MM.1S (cell line): ENCODE results near the gene PLAC1.

Experiments
- DNase-seq: peaks from one replicate; pipeline ENCODE4 v3.0.0-alpha.2; 2015
- H2AFZ ChIP-seq: fragments of 300-600 bp; sonication (generic); 2 replicates; pipeline ENCODE4 v1.6.0; 2016; ENCODE audit warnings: antibody characterized with exemption, low read length
- H3F3A ChIP-seq: fragments of 300-600 bp; sonication (generic); 2 replicates; pipeline ENCODE4 v1.6.1; 2016; ENCODE audit warnings: mild to moderate bottlenecking, antibody characterized with exemption, low read length, moderate library complexity, mixed read lengths; ENCODE audit not compliant: insufficient read depth
- H3K27ac ChIP-seq: fragments of 300-600 bp; sonication (generic); 2 replicates; pipeline ENCODE4 v1.5.1; 2016; ENCODE audit warnings: mild to moderate bottlenecking, low read length
- H3K27me3 ChIP-seq: fragments of 300-600 bp; sonication (generic); replicated peaks from 2 replicates; pipeline ENCODE4 v1.6.0; 2016; ENCODE audit warnings: low read length; ENCODE audit not compliant: insufficient read depth
- H3K36me3 ChIP-seq: fragments of 300-600 bp; sonication (generic); replicated peaks from 2 replicates; pipeline ENCODE4 v1.6.1; 2016; ENCODE audit warnings: mild to moderate bottlenecking, low read length, mixed read lengths; ENCODE audit not compliant: insufficient read depth
- H3K4me1 ChIP-seq: fragments of 300-600 bp; sonication (generic); 2 replicates; pipeline ENCODE4 v1.6.1; 2016; ENCODE audit warnings: low read length, mixed read lengths
- H3K4me2 ChIP-seq: fragments of 300-600 bp; sonication (generic); 2 replicates; pipeline ENCODE4 v1.6.0; 2016; ENCODE audit warnings: low read depth, low read length
- H3K4me3 ChIP-seq: fragments of 300-600 bp; sonication (generic); 2 replicates; pipeline ENCODE4 v1.5.1; 2016; ENCODE audit warnings: low read length, mixed read lengths
- H3K79me2 ChIP-seq: fragments of 300-600 bp; sonication (generic); 2 replicates; pipeline ENCODE4 v1.6.1; 2016; ENCODE audit warnings: mixed run types, low read length, mixed read lengths
- H3K9ac ChIP-seq: fragments of 300-600 bp; sonication (generic); 2 replicates; pipeline ENCODE4 v1.6.1; 2016; ENCODE audit warnings: low read length, mixed read lengths
- H3K9me2 ChIP-seq: fragments of 300-600 bp; sonication (generic); replicated peaks from 2 replicates; pipeline ENCODE4 v1.6.1; 2016; ENCODE audit warnings: mild to moderate bottlenecking, low read length, mixed read lengths; ENCODE audit not compliant: insufficient read depth
- H3K9me3 ChIP-seq: fragments of 300-600 bp; sonication (generic); replicated peaks from 2 replicates; pipeline ENCODE4 v1.6.1; 2016; ENCODE audit warnings: mild to moderate bottlenecking, low read length, mixed read lengths; ENCODE audit not compliant: insufficient read depth
- H4K20me1 ChIP-seq: fragments of 300-600 bp; sonication (generic); 2 replicates; pipeline ENCODE4 v1.6.1; 2016; ENCODE audit warnings: mild to moderate bottlenecking, low read length, moderate library complexity, mixed read lengths; ENCODE audit not compliant: insufficient read depth
- EZH2 ChIP-seq: fragments of 300-600 bp; sonication (generic); optimal IDR thresholded peaks from 2 replicates; pipeline ENCODE3; 2017; ENCODE audit warnings: low read depth, mild to moderate bottlenecking, antibody characterized with exemption, low read length, mixed read lengths
- EZH2phosphoT487 ChIP-seq: fragments of 300-600 bp; sonication (generic); IDR thresholded peaks from 2 replicates; pipeline ENCODE4 v1.6.1; 2018; ENCODE audit warnings: antibody characterized with exemption, low read length
- TF ChIP-seq, protein P1 (sequence below): fragments of 300-600 bp; sonication (generic); IDR thresholded peaks from 2 replicates; pipeline ENCODE4 v1.5.1; 2016; ENCODE audit warnings: antibody characterized with exemption, low read length, mixed read lengths

Gene PLAC1

DNA sequence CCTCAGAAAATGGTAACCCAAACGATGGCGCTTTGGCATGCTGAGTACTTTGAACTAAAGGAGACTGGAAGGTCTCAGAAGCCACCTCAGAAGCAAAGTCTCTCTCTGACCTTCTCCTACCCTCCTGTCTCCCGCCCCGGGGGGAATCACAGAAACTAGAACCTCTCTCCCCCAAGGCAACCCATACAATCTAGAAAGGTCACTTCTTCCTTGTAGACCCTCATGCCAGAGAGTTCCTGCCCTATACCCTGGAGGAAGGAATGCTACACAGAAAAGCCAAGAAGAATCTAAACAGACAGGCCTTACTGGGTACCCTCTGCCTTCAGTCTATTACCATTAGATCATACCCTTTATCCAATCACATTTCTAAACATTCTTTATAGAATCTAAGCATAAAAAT is 8.5 kb downstream of the PLAC1 start:
- Histone ChIP-seq H3K36me3 (no peaks in the 10 kb centered on the region), H3K9me3 (no peaks in the 10 kb centered on the region), H3F3A (no peaks in the 10 kb centered on the region), H4K20me1 (no peaks in the 10 kb centered on the region), H3K9me2 (no peaks in the 10 kb centered on the region), H3K9ac (no peak overlapping the region), H3K4me3 (no peak overlapping the region), H3K27me3 (no peaks in the 10 kb centered on the region), H3K79me2 (no peaks in the 10 kb centered on the region), H2AFZ (no peak overlapping the region), H3K4me1 (no peaks in the 10 kb centered on the region), H3K4me2 (no peak overlapping the region), H3K27ac (no peak overlapping the region)
- TF ChIP-seq EZH2 (no peak), EZH2phosphoT487 (no peak)
- TF ChIP-seq, protein P1, sequence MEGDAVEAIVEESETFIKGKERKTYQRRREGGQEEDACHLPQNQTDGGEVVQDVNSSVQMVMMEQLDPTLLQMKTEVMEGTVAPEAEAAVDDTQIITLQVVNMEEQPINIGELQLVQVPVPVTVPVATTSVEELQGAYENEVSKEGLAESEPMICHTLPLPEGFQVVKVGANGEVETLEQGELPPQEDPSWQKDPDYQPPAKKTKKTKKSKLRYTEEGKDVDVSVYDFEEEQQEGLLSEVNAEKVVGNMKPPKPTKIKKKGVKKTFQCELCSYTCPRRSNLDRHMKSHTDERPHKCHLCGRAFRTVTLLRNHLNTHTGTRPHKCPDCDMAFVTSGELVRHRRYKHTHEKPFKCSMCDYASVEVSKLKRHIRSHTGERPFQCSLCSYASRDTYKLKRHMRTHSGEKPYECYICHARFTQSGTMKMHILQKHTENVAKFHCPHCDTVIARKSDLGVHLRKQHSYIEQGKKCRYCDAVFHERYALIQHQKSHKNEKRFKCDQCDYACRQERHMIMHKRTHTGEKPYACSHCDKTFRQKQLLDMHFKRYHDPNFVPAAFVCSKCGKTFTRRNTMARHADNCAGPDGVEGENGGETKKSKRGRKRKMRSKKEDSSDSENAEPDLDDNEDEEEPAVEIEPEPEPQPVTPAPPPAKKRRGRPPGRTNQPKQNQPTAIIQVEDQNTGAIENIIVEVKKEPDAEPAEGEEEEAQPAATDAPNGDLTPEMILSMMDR = no peak
- no peak for DNase-seq

DNA sequence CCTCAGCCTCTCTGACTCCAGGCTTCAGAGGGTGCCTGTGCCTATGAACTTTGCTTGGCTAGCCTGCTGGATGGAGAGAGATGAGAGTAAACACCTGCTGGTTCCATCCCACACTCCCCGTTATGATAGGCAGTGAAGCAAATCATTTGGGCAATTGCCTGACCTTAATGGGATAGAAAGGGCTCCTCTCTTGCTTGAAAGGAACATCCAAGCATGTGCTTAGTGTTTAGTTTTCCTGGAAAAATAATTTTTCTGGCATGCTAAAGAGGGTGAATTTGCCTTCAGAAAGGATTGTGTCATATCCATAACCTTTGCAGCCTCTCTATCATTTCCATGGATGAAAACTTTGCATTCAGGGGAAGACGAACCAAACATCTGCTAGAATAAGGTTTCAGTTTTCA is 10.8 kb downstream of the PLAC1 start:
- Histone ChIP-seq H4K20me1 (no peaks in the 10 kb centered on the region), H3K4me2 (no peak overlapping the region), H3K9ac (no peak overlapping the region), H2AFZ (no peak overlapping the region), H3K27me3 (no peaks in the 10 kb centered on the region), H3K4me3 (no peak overlapping the region), H3K9me3 (no peaks in the 10 kb centered on the region), H3K27ac (no peak overlapping the region), H3F3A (no peaks in the 10 kb centered on the region), H3K36me3 (no peaks in the 10 kb centered on the region), H3K4me1 (no peaks in the 10 kb centered on the region), H3K79me2 (no peaks in the 10 kb centered on the region), H3K9me2 (no peaks in the 10 kb centered on the region)
- no peak for DNase-seq
- TF ChIP-seq EZH2phosphoT487 (no peak), EZH2 (no peak)
- TF ChIP-seq, protein P1 = no peak

DNA sequence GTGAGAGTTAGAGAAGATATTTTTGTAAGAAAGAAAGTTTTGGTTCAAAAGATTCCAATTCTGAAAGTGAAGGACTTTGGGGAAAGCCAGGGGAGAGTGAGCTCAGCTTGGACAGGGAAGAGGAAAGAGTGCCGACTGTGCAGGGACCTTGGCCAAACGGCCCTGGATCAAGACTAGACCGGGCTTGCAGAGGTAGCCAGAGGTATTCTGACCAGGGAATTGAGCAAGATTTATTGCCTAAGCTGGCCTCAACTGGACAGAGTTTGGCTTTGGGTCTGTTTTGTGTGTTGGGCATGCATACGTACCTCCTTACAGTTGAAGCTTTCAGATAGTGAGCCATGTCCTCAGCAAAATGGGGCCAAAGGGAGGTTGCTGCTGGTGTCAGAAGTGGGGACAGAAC is 11.6 kb downstream of the PLAC1 start:
- H3K27ac ChIP-seq = no peak overlapping the region
- no peaks in the 10 kb centered on the region for H3K9me2 ChIP-seq
- TF ChIP-seq EZH2phosphoT487 (no peak), EZH2 (no peak)
- TF ChIP-seq, protein P1 = no peak
- no peaks in the 10 kb centered on the region for H4K20me1 ChIP-seq
- no peaks in the 10 kb centered on the region for H3K9me3 ChIP-seq
- no peaks in the 10 kb centered on the region for H3K79me2 ChIP-seq
- no peaks in the 10 kb centered on the region for H3K36me3 ChIP-seq
- H2AFZ ChIP-seq = no peak overlapping the region
- H3F3A ChIP-seq = no peaks in the 10 kb centered on the region
- no peaks in the 10 kb centered on the region for H3K4me1 ChIP-seq
- no peak for DNase-seq
- no peak overlapping the region for H3K9ac ChIP-seq
- no peak overlapping the region for H3K4me2 ChIP-seq
- no peak overlapping the region for H3K4me3 ChIP-seq
- no peaks in the 10 kb centered on the region for H3K27me3 ChIP-seq
